Transverse colon (tissue), 4 donors: Measurements from ENCODE around the gene UNC5A. TPM values are rescaled to one million over a fixed set of nuclear protein-coding genes. Genes with fewer than 3 reads are reported as not detected.
A peak's percentile ranks its signal among the peaks of the same experiment; 100 is the strongest.

ENCODE experiments used
- DNase-seq: peaks from one replicate; pipeline ENCODE4 v3.0.0-alpha.2; 2019
- H3K27ac ChIP-seq, 4 donors: fragments of 200-600 bp; sonication (generic); 2 replicates each; pipeline ENCODE4 v1.5.1; 2016 to 2018; ENCODE audit warnings: inconsistent platforms in 4 of 4
- H3K27me3 ChIP-seq: fragments of 200-600 bp; sonication (generic); 2 replicates; pipeline ENCODE4 v1.5.1; 2017; ENCODE audit warnings: inconsistent platforms
- H3K36me3 ChIP-seq, 4 donors: fragments of 200-600 bp; sonication (generic); 2 replicates each; pipeline ENCODE4 v1.5.1; 2017 to 2019; ENCODE audit warnings: inconsistent platforms in 4 of 4
- H3K4me1 ChIP-seq, 4 donors: fragments of 200-600 bp; sonication (generic); 2 replicates each; pipeline ENCODE4 v1.5.1; 2017 to 2020; ENCODE audit warnings: inconsistent platforms in 4 of 4
- H3K4me3 ChIP-seq, 4 donors: fragments of 200-600 bp; sonication (generic); 1 replicate in 1 of 4; 2 replicates in 3 of 4; pipeline versions ENCODE4 v1.5.1 to v1.6.1; 2017 to 2019; ENCODE audit warnings: inconsistent platforms in 4 of 4
- H3K9me3 ChIP-seq, 2 donors: fragments of 200-600 bp; sonication (generic); 2 replicates each; pipeline ENCODE4 v1.5.1; 2017 to 2019; ENCODE audit warnings: inconsistent platforms in 2 of 2
- CTCF ChIP-seq, 5 experiments: fragments of 200-600 bp in 3 of 5; fragments of 450-650 bp in 2 of 5; sonication (generic) in 3 of 5; IDR thresholded peaks; 1 replicate in 2 of 5; 2 replicates in 3 of 5; pipeline ENCODE4 v1.5.1; 2016 to 2017; ENCODE audit warnings: antibody characterized with exemption in 5 of 5, inconsistent platforms in 3 of 5, mild to moderate bottlenecking in 2 of 5, moderate library complexity in 1 of 5
- EP300 ChIP-seq: sonication (generic); formaldehyde crosslinking; IDR thresholded peaks from one replicate; pipeline ENCODE4 v1.6.1; 2017; ENCODE audit warnings: antibody characterized with exemption, low read depth
- POLR2A ChIP-seq: fragments of 450-650 bp; IDR thresholded peaks from one replicate; pipeline ENCODE4 v1.6.1; 2016; ENCODE audit warnings: antibody characterized with exemption, mild to moderate bottlenecking, moderate library complexity
- POLR2AphosphoS5 ChIP-seq, 3 donors: sonication (generic); formaldehyde crosslinking; IDR thresholded peaks; one replicate each; pipeline ENCODE4 v1.6.1; 2016; ENCODE audit warnings: antibody characterized with exemption in 3 of 3
- WGBS, 2 donors: methylation state at CpG; one replicate each; pipeline ENCODE4 v1.1.5; 2018; ENCODE audit warnings: low coverage in 1 of 2; 5-methylcytosine and 5-hydroxymethylcytosine counted together
- in situ Hi-C, 4 donors: fragments of 200-750 bp; cut with MboI; loops; one replicate each; pipeline versions ENCODE4 v1.15.0 to v1.15.1; 2017; ENCODE audit warnings: low sequenced_read_pairs in 3 of 4, low pct_ligation_motif_present in 1 of 4, low pct_unique_long_range_greater_than_20kb in 1 of 4
- intact Hi-C: fragments of 100-400 bp; cut with DNase I; formaldehyde crosslinking; loops from one replicate; pipeline ENCODE4 v1.15.1; 2023; ENCODE audit warnings: low total_unique reads
- total RNA-seq, 4 donors: library from RNA; depleted of rRNA; stranded (reverse); fragments of >200 nt; gene quantifications; one replicate each; pipeline ENCODE4 v1.1.0, GENCODE V29; 2016

UNC5A gene
- total RNA-seq, 4 donors from 2014 or later = 0.32 TPM; not detected in 3

GRCh38 chr5:176803943-176804498 lies 6.3 kb upstream of the UNC5A start:
- H3K4me1 ChIP-seq = no peaks in the 10 kb centered on the region
- no peak for TF ChIP-seq POLR2A
- no peak for TF ChIP-seq POLR2AphosphoS5 (IDR thresholded peaks at IDR 0.05)
- no peak for TF ChIP-seq EP300
- TF ChIP-seq CTCF (IDR thresholded peaks at IDR 0.05) = no peak
- H3K9me3 ChIP-seq = no peaks in the 10 kb centered on the region
- WGBS, 2 donors = 48 to 65% methylated on average over 4 to 8 of the region's 8 CpGs
- no peak overlapping the region for H3K27ac ChIP-seq
- no peak overlapping the region for H3K4me3 ChIP-seq
- no peaks in the 10 kb centered on the region for H3K36me3 ChIP-seq
- peaks cover 50% of the 10 kb centered on the region for H3K27me3 ChIP-seq
- no peak for DNase-seq
- intact Hi-C loops (no loop called here), in situ Hi-C loops (no loop called here)

- H3K27me3 ChIP-seq = peaks cover 69% of the 10 kb centered on the region
- DNase-seq = no peak
- intact Hi-C loops = no loop called here
- H3K4me1 ChIP-seq = peaks cover 0 to 16% (median 14%) of the 10 kb centered on the region in 4 donors
- whole genome bisulfite sequencing, 2 donors = 0% methylated on average over 1 of the region's 1 CpG
- no peaks in the 10 kb centered on the region for H3K36me3 ChIP-seq
- in situ Hi-C loops = no loop called here
- no peaks in the 10 kb centered on the region for H3K9me3 ChIP-seq
- H3K27ac ChIP-seq = no peak overlapping the region
- no peak for TF ChIP-seq POLR2AphosphoS5 (IDR thresholded peaks at IDR 0.05)
- no peak for TF ChIP-seq POLR2A
- no peak for TF ChIP-seq EP300
- TF ChIP-seq CTCF (IDR thresholded peaks at IDR 0.05) = no peak
- H3K4me3 ChIP-seq = no peak overlapping the region
These were observed 4.2 kb upstream of the UNC5A start for GRCh38 chr5:176806137-176806536.

- no peak for DNase-seq
- Histone ChIP-seq H3K4me1 (peaks cover 0 to 17% (median 16%) of the 10 kb centered on the region in 4 donors), H3K36me3 (no peaks in the 10 kb centered on the region), H3K27ac (no peak overlapping the region), H3K27me3 (peaks cover 91% of the 10 kb centered on the region), H3K4me3 (peak overlapping the region in 2 of 4 donors; percentile 24 to 50), H3K9me3 (no peaks in the 10 kb centered on the region)
- WGBS, 2 donors = 0 to 7% methylated on average over 5 to 17 of the region's 48 CpGs
- TF ChIP-seq POLR2A = no peak
- TF ChIP-seq CTCF (IDR thresholded peaks at IDR 0.05) = no peak
- TF ChIP-seq EP300 = no peak
- no peak for TF ChIP-seq POLR2AphosphoS5 (IDR thresholded peaks at IDR 0.05)
- intact Hi-C loops (no loop called here), in situ Hi-C loops (no loop called here)
These were observed 747 bp upstream of the UNC5A start for GRCh38 chr5:176809544-176810080.

GRCh38 chr5:176810687-176811501 lies 535 bp downstream of the UNC5A start:
- WGBS, 2 donors = 5% methylated on average over 34 of the region's 68 CpGs; no CpG with 5 or more reads in 1 of the 2 donors
- Histone ChIP-seq H3K36me3 (no peaks in the 10 kb centered on the region), H3K4me1 (peaks cover 0 to 17% (median 16%) of the 10 kb centered on the region in 4 donors), H3K9me3 (no peaks in the 10 kb centered on the region), H3K4me3 (peak overlapping the region in 2 of 4 donors; percentile 24 to 29), H3K27ac (no peak overlapping the region), H3K27me3 (peaks cover 97% of the 10 kb centered on the region)
- TF ChIP-seq POLR2AphosphoS5 (IDR thresholded peaks at IDR 0.05) = no peak
- no peak for TF ChIP-seq CTCF (IDR thresholded peaks at IDR 0.05)
- no peak for TF ChIP-seq POLR2A
- TF ChIP-seq EP300 = no peak
- no peak for DNase-seq
- intact Hi-C loops (no loop called here), in situ Hi-C loops (no loop called here)
